NCI-H128 (cell line): ENCODE results near the gene A2ML1.
"Not testable (repeated sequence)": the region's sequence is repeated elsewhere in the genome, so short reads cannot be mapped to it uniquely, and the experiment has no call there.

ENCODE experiments used
- DNase-seq: peaks from one replicate; lab custom pipeline; 2025; ENCODE audit not compliant: unreplicated experiment; lab: John Stamatoyannopoulos, UW

Gene A2ML1

DNA sequence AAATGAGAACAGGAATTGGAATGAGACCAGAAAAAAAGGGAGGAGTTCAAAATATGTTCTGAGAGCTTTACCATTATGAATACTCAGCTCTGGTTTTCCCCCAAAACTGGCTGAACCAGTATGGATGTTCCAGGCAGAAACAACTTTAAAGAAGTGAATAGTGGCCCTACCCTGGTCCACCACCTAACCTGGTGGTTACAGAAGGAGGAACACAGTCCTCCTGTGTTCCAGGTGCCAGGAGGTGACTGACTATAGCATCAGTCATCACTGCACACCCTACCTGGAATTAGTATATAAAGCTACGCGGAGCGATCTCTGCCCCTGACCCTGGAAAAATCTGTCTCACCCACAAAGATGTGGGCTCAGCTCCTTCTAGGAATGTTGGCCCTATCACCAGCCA, at the start of gene A2ML1:
A2ML1 (plus strand) TSS at position 324 of the 400 bp plus-strand sequence; CDS start at position 355, 31 bp downstream.
- DNase-seq, result no peak

DNA sequence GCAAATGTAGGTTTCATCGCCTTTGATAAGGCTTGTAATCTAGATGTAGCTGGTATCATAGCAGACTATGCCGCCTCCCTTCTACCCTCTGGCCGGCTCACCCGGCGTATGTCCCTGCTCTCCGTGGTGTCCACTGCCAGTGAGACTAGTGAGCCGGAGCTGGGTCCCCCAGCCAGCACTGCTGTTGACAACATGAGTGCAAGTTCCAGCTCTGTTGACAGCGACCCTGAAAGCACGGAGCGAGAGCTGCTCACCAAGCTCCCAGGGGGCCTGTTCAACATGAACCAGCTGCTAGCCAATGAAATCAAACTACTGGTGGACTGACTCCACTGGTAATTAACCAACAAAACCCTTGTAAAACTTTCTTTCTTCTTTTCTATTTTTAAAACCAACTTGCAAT, 49.0 kb upstream of the A2ML1 start:
- no peak for DNase-seq

GRCh38 chr12:8779281-8779680, 43.1 kb upstream of the A2ML1 start:
- no peak for DNase-seq

DNA sequence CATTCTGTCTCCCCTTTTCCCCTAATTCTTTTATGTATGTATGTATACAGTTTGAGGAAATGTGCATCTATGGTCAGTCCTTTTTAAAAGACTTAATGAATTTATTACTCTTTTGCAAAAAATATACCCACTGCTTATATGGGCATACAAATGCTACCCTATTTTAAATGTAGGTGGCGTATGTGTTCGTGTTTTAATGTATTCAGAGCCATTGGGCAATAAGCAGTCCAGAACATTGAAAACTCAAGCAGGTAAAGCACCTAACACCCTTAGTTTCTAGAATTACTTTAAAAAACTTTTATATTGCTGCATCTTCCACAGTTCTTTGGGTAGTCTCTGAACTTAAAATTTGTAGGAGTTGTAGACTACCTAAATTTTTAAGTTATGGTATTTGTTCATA, 42.6 kb upstream of the A2ML1 start:
- DNase-seq, result no peak

DNA sequence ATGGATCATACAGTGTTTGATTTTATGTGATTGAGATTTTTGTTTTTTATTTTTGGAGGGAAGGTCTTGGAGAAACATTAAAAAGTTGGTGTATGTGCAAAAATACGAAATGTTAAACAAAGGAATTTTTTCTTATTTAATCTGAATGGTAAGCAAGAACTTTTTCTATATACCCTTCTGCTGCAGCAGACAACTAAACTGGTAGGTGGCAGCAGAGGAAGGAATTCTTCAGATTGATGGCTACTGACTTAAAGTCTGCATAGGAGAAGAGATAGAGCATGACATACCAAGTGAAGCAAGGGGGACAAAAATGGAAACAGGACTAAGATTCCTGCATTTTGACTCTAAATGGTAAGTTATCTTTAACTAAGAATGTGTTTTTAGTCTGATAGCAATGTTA, 42.0 kb upstream of the A2ML1 start:
- no peak for DNase-seq

DNA sequence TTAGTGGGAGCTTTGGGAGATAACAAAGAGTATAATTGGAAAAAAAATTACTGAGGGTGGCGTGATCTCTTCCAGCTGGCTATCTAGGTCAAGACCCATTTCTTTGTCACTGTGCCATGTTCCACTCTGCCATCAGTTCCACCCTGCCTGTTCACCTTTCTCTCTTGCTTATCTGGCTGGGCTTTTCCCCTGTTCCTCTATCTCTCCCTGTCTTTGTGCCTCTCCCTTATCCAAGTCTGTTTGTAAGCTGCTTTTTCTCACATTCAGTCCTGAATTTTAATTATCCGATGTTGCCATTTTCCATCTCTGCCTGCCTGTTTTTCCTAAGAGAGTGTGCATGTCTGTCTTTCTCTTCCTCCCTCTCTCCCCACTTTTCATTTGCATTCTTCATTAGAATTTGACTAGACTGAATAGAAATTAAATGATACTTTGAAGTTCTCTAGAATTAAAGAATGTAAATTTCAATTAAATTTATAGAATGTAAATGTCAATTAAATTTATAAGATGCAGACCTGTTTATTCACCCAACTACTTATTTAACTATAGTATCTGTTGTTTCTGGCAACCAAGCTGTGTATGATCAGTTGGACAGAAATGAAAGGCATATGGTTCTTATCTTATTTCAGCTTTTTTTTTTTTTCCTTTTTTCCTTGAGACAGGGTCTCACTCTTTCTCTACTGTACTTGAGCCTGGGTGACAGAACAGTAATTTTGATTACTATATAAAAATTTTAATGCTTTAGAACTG, 40.9 kb upstream of the A2ML1 start:
- DNase-seq, result no peak

DNA sequence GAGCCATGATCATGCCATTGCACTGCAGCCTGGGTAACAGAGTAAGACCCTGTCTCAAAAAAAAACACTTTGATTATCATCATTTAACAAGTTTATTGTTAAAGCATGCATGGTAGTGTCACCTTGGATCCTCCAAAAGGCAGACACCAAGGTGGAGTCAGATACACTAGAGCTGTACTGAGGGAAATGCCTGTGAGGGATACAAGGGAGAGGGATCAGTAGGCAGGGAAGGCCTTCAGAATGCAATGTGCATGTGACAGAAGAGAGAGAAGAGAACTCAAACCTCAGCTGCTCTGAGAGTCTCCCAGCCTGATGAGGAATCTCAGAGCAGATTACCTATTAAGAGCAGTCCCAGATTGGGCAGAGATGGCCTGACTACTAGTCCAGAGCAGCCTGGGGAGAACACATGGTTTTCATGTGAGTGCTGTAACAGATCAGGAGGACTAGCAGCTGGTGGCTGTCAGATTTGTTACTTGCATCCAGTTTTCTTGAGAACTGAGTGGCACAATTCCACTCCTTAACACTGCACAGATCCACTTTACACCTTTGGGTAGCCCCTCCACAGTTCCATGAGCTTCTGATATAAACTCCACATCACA, 38.0 kb upstream of the A2ML1 start:
- DNase-seq, result no peak

DNA sequence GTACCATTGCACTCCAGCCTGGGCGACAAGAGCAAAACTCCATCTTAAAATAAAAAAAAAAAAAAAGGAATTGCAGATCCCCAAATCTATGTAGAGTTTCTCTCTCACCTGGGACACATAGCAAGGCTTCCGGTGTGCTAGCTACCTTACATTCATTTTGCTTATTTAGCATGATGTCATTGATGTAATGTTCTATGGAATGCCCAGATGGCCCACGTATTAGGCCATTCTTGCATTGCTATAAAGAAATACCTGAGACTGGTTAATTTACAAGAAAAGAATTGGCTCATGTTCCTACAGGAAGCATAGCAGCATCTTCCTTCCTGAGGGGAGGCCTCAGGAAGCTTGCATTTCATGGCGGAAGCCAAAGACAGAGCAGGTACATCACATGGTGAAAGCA, 36.9 kb upstream of the A2ML1 start:
- DNase-seq, result no peak

DNA sequence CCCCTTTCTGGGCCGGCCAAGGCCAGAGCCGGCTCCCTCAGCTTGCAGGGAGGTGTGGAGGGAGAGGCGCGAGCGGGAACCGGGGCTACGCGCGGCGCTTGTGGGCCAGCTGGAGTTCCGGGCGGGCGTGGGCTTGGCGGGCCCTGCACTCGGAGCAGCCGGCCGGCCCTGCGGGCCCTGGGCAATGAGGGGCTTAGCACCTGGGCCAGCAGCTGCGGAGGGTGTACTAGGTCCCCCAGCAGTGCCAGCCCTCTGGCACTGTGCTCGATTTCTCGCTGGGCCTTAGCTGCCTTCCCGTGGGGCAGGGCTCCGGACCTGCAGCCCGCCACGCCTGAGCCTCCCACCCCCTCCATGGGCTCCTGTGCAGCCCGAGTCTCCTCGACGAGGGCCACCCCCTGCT, 35.2 kb upstream of the A2ML1 start:
- not testable (repeated sequence) for DNase-seq

- DNase-seq, result not testable (repeated sequence)
Observed at GRCh38 chr12:8788706-8789105, 33.7 kb upstream of the A2ML1 start.

GRCh38 chr12:8789341-8790013, 32.9 kb upstream of the A2ML1 start:
- DNase-seq, result not testable (repeated sequence)

DNA sequence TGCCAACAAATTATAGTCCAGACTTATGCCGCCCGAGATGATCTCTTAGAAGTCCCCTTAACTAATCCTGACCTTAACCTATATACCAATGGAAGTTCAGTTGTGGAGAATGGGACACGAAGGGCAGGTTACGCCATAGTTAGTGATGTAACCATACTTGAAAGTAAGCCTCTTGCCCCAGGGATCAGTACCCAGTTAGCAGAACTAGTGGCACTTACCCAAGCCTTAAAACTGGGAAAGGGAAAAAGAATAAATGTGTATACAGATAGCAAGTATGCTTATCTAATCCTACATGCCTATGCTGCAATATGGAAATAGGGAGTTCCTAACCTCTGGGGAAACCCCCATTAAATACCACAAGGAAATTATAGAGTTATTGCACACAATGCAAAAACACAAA, 29.2 kb upstream of the A2ML1 start:
- DNase-seq, result not testable (repeated sequence)

DNA sequence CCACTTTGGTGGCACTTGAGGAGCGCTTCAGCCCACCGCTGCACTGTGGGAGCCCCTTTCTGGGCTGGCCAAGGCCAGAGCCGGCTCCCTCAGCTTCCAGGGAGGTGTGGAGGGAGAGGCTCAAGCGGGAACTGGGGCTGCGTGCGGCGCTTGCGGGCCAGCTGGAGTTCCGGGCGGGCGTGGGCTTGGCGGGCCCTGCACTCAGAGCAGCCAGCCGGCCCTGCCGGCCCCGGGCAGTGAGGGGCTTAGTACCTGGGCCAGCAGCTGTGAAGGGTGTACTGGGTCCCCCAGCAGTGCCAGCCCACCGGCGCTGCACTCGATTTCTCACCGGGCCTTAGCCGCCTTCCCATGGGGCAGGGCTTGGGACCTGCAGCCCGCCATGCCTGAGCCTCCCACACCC, 27.8 kb upstream of the A2ML1 start:
- not testable (repeated sequence) for DNase-seq

- DNase-seq, result no peak
Observed at GRCh38 chr12:8796831-8797626, 25.4 kb upstream of the A2ML1 start.

- not testable (repeated sequence) for DNase-seq
Observed at GRCh38 chr12:8801213-8801612, 21.2 kb upstream of the A2ML1 start.

DNA sequence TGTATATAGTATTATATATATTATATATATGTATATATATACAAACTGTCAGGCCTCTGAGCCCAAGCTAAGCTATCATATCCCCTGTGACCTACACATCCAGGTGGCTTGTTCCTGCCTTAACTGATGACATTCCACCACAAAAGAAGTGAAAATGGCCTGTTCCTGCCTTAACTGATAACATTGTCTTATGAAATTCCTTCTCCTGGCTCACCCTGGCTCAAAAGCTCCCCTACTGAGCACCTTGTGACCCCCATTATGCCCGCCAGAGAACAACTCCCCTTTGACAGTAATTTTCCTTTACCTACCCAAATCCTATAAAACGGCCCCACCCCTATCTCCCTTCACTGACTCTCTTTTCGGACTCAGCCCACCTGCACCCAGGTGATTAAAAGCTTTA, 17.6 kb upstream of the A2ML1 start:
- not testable (repeated sequence) for DNase-seq

GRCh38 chr12:8805487-8805886, 16.9 kb upstream of the A2ML1 start:
- DNase-seq, result not testable (repeated sequence)

GRCh38 chr12:8807084-8807483, 15.3 kb upstream of the A2ML1 start:
- DNase-seq, result not testable (repeated sequence)

DNA sequence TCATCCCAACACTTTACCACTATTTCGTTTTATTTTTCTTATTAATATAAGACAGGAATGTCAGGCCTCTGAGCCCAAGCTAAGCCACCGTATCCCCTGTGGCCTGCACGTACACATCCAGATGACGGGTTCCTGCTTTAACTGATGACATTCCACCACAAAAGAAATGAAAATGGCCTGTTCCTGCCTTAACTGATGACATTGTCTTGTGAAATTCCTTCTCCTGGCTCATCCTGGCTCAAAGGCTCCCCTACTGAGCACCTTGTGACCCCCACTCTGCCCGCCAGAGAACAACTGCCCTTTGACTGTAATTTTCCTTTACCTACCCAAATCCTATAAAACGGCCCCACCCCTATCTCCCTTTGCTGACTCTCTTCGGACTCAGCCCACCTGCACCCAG, 12.3 kb upstream of the A2ML1 start:
- DNase-seq, result not testable (repeated sequence)

DNA sequence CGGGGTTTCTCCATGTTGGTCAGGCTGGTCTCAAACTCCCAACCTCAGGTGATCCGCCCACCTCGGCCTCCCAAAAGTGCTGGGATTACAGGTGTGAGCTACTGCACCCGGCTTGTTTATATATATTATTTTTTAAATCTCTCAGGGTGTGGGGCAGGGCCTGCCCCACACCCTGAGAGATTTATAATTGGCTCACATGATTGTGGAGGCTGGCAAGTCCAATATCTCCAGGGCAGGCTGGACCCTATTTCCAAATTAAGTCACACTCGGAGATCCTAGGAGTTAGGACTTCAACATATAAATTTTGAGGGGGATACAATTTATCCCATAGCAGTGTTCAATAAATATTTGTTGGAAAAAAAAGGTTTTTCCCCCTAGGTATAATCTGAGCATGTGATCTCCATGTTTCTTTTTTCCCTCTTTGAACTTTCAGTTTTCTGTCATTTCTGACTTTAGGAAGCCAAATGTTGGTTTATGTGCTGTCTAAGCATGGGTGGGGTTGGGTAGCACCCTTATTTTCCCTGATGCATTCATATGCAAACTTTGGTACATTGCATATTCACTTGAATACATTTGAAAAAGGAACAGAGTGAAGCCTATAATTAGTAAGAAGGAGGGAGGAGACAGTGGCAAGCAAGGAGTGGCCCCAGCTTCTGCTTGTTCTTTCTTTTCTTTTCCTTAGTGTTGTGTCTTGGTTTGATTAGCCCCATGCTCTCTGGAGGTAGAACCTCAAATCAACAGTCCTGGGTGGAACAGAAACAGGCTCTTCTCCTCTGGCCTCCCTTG, 8.7 kb upstream of the A2ML1 start:
- DNase-seq, result no peak
